ENCODE data around the gene ADAMTS16. TPM values are rescaled to one million over a fixed set of nuclear protein-coding genes. Genes with fewer than 3 reads are reported as not detected.

The ADAMTS16 gene
- total RNA-seq, 3 donors from 2014 or later = 0.15 to 1.3 (median 0.33) TPM

DNA sequence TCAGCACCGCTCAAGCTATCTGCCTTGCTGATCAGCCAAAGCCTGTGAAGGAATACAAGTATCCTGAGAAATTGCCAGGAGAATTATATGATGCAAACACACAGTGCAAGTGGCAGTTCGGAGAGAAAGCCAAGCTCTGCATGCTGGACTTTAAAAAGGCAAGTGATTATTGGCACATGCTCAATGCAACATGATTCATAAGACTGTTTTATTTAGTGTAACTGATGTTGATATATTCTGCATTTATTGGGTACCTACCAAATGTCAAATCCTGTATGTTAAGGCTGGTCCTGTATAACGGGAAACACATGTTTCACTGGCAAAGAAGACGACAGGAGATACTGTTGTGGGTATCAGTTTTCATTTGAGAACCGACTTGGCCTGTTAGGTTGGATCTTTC, 69.0 kb downstream of the ADAMTS16 start:
- TF ChIP-seq POLR2AphosphoS5 (IDR thresholded peaks at IDR 0.05) = no peak
- TF ChIP-seq POLR2A (IDR thresholded peaks at IDR 0.05) = no peak
- no peak for TF ChIP-seq CTCF (IDR thresholded peaks at IDR 0.05)
- Histone ChIP-seq H3K4me3 (no peak overlapping the region), H3K9me3 (no peaks in the 10 kb centered on the region), H3K36me3 (no peaks in the 10 kb centered on the region), H3K27ac (no peak overlapping the region), H3K27me3 (no peaks in the 10 kb centered on the region), H3K4me1 (no peaks in the 10 kb centered on the region)
- intact Hi-C loops (cut with DNase I; ENCODE audit: low total_unique reads) = no loop called here
- DNase-seq (ENCODE audit: low spot score in 2 of 2) = no peak

- TF ChIP-seq CTCF (IDR thresholded peaks at IDR 0.05) (no peak), POLR2AphosphoS5 (IDR thresholded peaks at IDR 0.05) (no peak), POLR2A (IDR thresholded peaks at IDR 0.05) (no peak)
- no peaks in the 10 kb centered on the region for H3K9me3 ChIP-seq
- intact Hi-C loops (cut with DNase I; ENCODE audit: low total_unique reads) = no loop called here
Observed at GRCh38 chr5:5209510-5210286, 69.6 kb downstream of the ADAMTS16 start.

GRCh38 chr5:5217371-5217770, 77.2 kb downstream of the ADAMTS16 start:
- H3K9me3 ChIP-seq = no peaks in the 10 kb centered on the region
- intact Hi-C loops (cut with DNase I; ENCODE audit: low total_unique reads) = loop anchor here (5.0 kb wide), 1 partner anchor 35 kb away; no protein-coding TSS in a partner anchor
- no peaks in the 10 kb centered on the region for H3K36me3 ChIP-seq
- H3K4me3 ChIP-seq = no peak overlapping the region
- no peaks in the 10 kb centered on the region for H3K4me1 ChIP-seq
- no peak overlapping the region for H3K27ac ChIP-seq
- TF ChIP-seq CTCF (IDR thresholded peaks at IDR 0.05) (no peak), POLR2A (IDR thresholded peaks at IDR 0.05) (no peak), POLR2AphosphoS5 (IDR thresholded peaks at IDR 0.05) (no peak)
- H3K27me3 ChIP-seq = no peaks in the 10 kb centered on the region
- no peak for DNase-seq (ENCODE audit: low spot score in 2 of 2)

More at GRCh38 chr5:5209510-5210286, 69.6 kb downstream of the ADAMTS16 start:
- Histone ChIP-seq H3K4me1 (no peaks in the 10 kb centered on the region), H3K27me3 (no peaks in the 10 kb centered on the region), H3K27ac (no peak overlapping the region), H3K36me3 (no peaks in the 10 kb centered on the region), H3K4me3 (no peak overlapping the region)
- no peak for DNase-seq (ENCODE audit: low spot score in 2 of 2)

GRCh38 chr5:5218396-5218795, 78.3 kb downstream of the ADAMTS16 start:
- intact Hi-C loops (cut with DNase I; ENCODE audit: low total_unique reads) = loop anchor here (5.0 kb wide), 1 partner anchor 34 kb away; no protein-coding TSS in a partner anchor

More at GRCh38 chr5:5218396-5218795, 78.3 kb downstream of the ADAMTS16 start:
- H3K36me3 ChIP-seq = no peaks in the 10 kb centered on the region
- H3K4me1 ChIP-seq = no peaks in the 10 kb centered on the region
- no peak overlapping the region for H3K4me3 ChIP-seq
- no peak for TF ChIP-seq CTCF (IDR thresholded peaks at IDR 0.05)
- no peak for TF ChIP-seq POLR2AphosphoS5 (IDR thresholded peaks at IDR 0.05)
- no peak for TF ChIP-seq POLR2A (IDR thresholded peaks at IDR 0.05)
- no peak for DNase-seq (ENCODE audit: low spot score in 2 of 2)
- no peak overlapping the region for H3K27ac ChIP-seq
- no peaks in the 10 kb centered on the region for H3K27me3 ChIP-seq
- no peaks in the 10 kb centered on the region for H3K9me3 ChIP-seq
